Measurements from ENCODE around the gene MEGF11.

- TF ChIP-seq CTCF (IDR thresholded peaks at IDR 0.05) = no peak
- TF ChIP-seq POLR2AphosphoS5 (IDR thresholded peaks at IDR 0.05) = no peak
- TF ChIP-seq POLR2A (IDR thresholded peaks at IDR 0.05) = no peak
These were observed 183.8 kb downstream of the MEGF11 start for GRCh38 chr15:66069751-66070150.

Data from breast epithelium (tissue), 3 donors.